Activated CD8-positive, alpha-beta memory T cell treated with anti-CD3 and anti-CD28 coated beads, Interleukin-2, amount 50 U/mL, for 24 hours (primary cell): ENCODE results near the gene KLK10.

ENCODE experiments used
- DNase-seq: peaks from one replicate; pipeline ENCODE4 v3.0.0-alpha.2; 2020; ENCODE audit errors: extremely low read depth

Gene KLK10

GRCh38 chr19:50968716-50969412 is 50.6 kb downstream of the KLK10 start:
- DNase-seq: no peak

- DNase-seq: no peak
Measured at GRCh38 chr19:50967929-50968715, 51.4 kb downstream of the KLK10 start.

GRCh38 chr19:50964266-50964665 is 55.2 kb downstream of the KLK10 start:
- DNase-seq: no peak

- no peak for DNase-seq
Measured at GRCh38 chr19:50963381-50963780, 56.1 kb downstream of the KLK10 start.
